HG03060 (cell line): ENCODE results near the gene MOAP1.
A peak's percentile ranks its signal among the peaks of the same experiment; 100 is the strongest.
"Not testable (repeated sequence)": the region's sequence is repeated elsewhere in the genome, so short reads cannot be mapped to it uniquely, and the experiment has no call there.

ENCODE experiments used
- ATAC-seq: cut with Tn5 transposase; IDR thresholded peaks from one replicate; pipeline ENCODE4 v1.9.1; 2021; ENCODE audit warnings: low read depth, moderate number of reproducible peaks; ENCODE audit not compliant: unreplicated experiment

Gene MOAP1

GRCh38 chr14:93184391-93185348, at the start of gene MOAP1, which contains the start of gene LYSET:
TSS of gene MOAP1 (minus strand) at chr14:93184897. CDS start at chr14:93184242, 655 bp downstream.
TSS of gene LYSET (plus strand) at chr14:93185317. CDS start at chr14:93185406, 89 bp downstream.
- ATAC-seq, result peak; percentile 62

GRCh38 chr14:93233078-93233477, 48.4 kb upstream of the MOAP1 start:
- not testable (repeated sequence) for ATAC-seq

GRCh38 chr14:93232159-93232558, 47.5 kb upstream of the MOAP1 start:
- no peak for ATAC-seq

- ATAC-seq, result no peak
These were observed 46.7 kb upstream of the MOAP1 start for GRCh38 chr14:93231129-93231979.

GRCh38 chr14:93230539-93230938, 45.8 kb upstream of the MOAP1 start:
- ATAC-seq, result no peak

- no peak for ATAC-seq
These were observed 43.9 kb upstream of the MOAP1 start for GRCh38 chr14:93228550-93228949.

GRCh38 chr14:93223565-93223964, 38.9 kb upstream of the MOAP1 start:
- no peak for ATAC-seq

GRCh38 chr14:93220509-93220908, 35.8 kb upstream of the MOAP1 start:
- ATAC-seq, result no peak

- no peak for ATAC-seq
These were observed 34.5 kb upstream of the MOAP1 start for GRCh38 chr14:93219103-93219726.

- no peak for ATAC-seq
These were observed 29.9 kb upstream of the MOAP1 start for GRCh38 chr14:93214598-93214997.

- ATAC-seq, result peak; percentile 80
These were observed 27.7 kb upstream of the MOAP1 start for GRCh38 chr14:93212432-93212831.

- no peak for ATAC-seq
These were observed 23.0 kb upstream of the MOAP1 start for GRCh38 chr14:93207468-93208308.

GRCh38 chr14:93206793-93207467, 22.2 kb upstream of the MOAP1 start, which contains the start of the genes GON7 and UBR7:
TSS of gene GON7 (minus strand) at chr14:93207065. CDS start at chr14:93207037, 28 bp downstream.
TSS of gene UBR7 (plus strand) at chr14:93207256. CDS start at chr14:93207292, 36 bp downstream.
- ATAC-seq, result peak; percentile 68

- ATAC-seq, result no peak
These were observed 16.5 kb upstream of the MOAP1 start for GRCh38 chr14:93201155-93201704.

GRCh38 chr14:93200553-93200952, 15.9 kb upstream of the MOAP1 start:
- ATAC-seq, result no peak

GRCh38 chr14:93199031-93199430, 14.3 kb upstream of the MOAP1 start:
- ATAC-seq, result no peak

- ATAC-seq, result no peak
These were observed 10.8 kb upstream of the MOAP1 start for GRCh38 chr14:93195316-93195999.

- no peak for ATAC-seq
These were observed 2.3 kb upstream of the MOAP1 start for GRCh38 chr14:93186956-93187355.
